Naive thymus-derived CD4-positive, alpha-beta T cell (primary cell): ENCODE results near the gene LRRC17. TPM values are rescaled to one million over a fixed set of nuclear protein-coding genes. Genes with fewer than 3 reads are reported as not detected.

Experiments used
- ATAC-seq: fragments of 150-1000 bp; cut with Tn5 transposase; 2 replicates; pipeline ENCODE4 v1.10.0; 2021; ENCODE audit warnings: mild to moderate bottlenecking, moderate library complexity
- CTCF ChIA-PET: fragments of 350-600 bp; sonication (Branson Sonifier 250); formaldehyde crosslinking; loops from one replicate; lab custom pipeline; 2021; ENCODE audit warnings: antibody characterized with exemption; lab: Charles Lee
- POLR2A ChIA-PET: fragments of 350-600 bp; sonication (Branson Sonifier 250); formaldehyde crosslinking; loops from one replicate; lab custom pipeline; 2021; ENCODE audit warnings: antibody characterized with exemption, inconsistent platforms; lab: Charles Lee
- DNase-seq, 9 donors: peaks; one replicate each; pipeline versions ENCODE4 v3.0.0 to v3.0.0-alpha.2; 2020 to 2022; ENCODE audit warnings: mixed read lengths in 1 of 9
- H3K27ac ChIP-seq: one replicate; pipeline ENCODE4 v1.7.0; 2013; ENCODE audit warnings: mild to moderate bottlenecking, low read depth, low read length, moderate library complexity
- H3K27me3 ChIP-seq, 2 donors: one replicate each; pipeline ENCODE4 v1.7.0; 2013; ENCODE audit warnings: low read length in 2 of 2, mild to moderate bottlenecking in 2 of 2, moderate library complexity in 2 of 2; ENCODE audit not compliant: control insufficient read depth in 2 of 2, insufficient read depth in 2 of 2
- H3K36me3 ChIP-seq, 3 experiments: 1 replicate in 2 of 3; 2 replicates in 1 of 3; pipeline ENCODE4 v1.7.0; 2013; ENCODE audit warnings: low read length in 3 of 3, mild to moderate bottlenecking in 3 of 3, moderate library complexity in 1 of 3; ENCODE audit not compliant: insufficient read depth in 3 of 3, control insufficient read depth in 2 of 3
- H3K4me1 ChIP-seq, 2 donors: one replicate each; pipeline ENCODE4 v1.7.0; 2013; ENCODE audit warnings: low read length in 2 of 2, mild to moderate bottlenecking in 2 of 2, moderate library complexity in 1 of 2; ENCODE audit not compliant: control insufficient read depth in 2 of 2, insufficient read depth in 2 of 2
- H3K4me3 ChIP-seq: 2 replicates; pipeline ENCODE4 v1.7.0; 2013; ENCODE audit warnings: mild to moderate bottlenecking, low read length
- H3K9me3 ChIP-seq, 3 experiments: 1 replicate in 2 of 3; 2 replicates in 1 of 3; pipeline ENCODE4 v1.7.0; 2013; ENCODE audit warnings: low read length in 3 of 3; ENCODE audit not compliant: control insufficient read depth in 2 of 3
- H3K27ac Mint-ChIP-seq, 9 donors: one replicate each; pipeline ENCODE4 v1.8.0; 2020 to 2022; ENCODE audit warnings: mixed read lengths in 9 of 9, mild to moderate bottlenecking in 8 of 9, moderate library complexity in 5 of 9, inconsistent platforms in 2 of 9
- H3K27me3 Mint-ChIP-seq, 5 donors: one replicate each; pipeline ENCODE4 v1.8.0; 2021 to 2022; ENCODE audit warnings: mixed read lengths in 5 of 5, mild to moderate bottlenecking in 1 of 5
- H3K36me3 Mint-ChIP-seq, 5 donors: one replicate each; pipeline ENCODE4 v1.8.0; 2020 to 2022; ENCODE audit warnings: mixed read lengths in 5 of 5, mild to moderate bottlenecking in 3 of 5, inconsistent platforms in 1 of 5
- H3K4me1 Mint-ChIP-seq, 7 donors: one replicate each; pipeline ENCODE4 v1.8.0; 2020 to 2022; ENCODE audit warnings: mixed read lengths in 7 of 7, mild to moderate bottlenecking in 3 of 7, inconsistent platforms in 1 of 7
- H3K4me3 Mint-ChIP-seq, 10 donors: one replicate each; pipeline ENCODE4 v1.8.0; 2020 to 2022; ENCODE audit warnings: mild to moderate bottlenecking in 10 of 10, mixed read lengths in 10 of 10, moderate library complexity in 6 of 10, inconsistent platforms in 2 of 10
- H3K9me3 Mint-ChIP-seq, 11 donors: one replicate each; pipeline ENCODE4 v1.8.0; 2020 to 2022; ENCODE audit warnings: mixed read lengths in 11 of 11, mild to moderate bottlenecking in 4 of 11, inconsistent platforms in 1 of 11, moderate library complexity in 1 of 11
- intact Hi-C, 2 donors: fragments of 100-400 bp; cut with micrococcal nuclease; formaldehyde crosslinking; loops; one replicate each; pipeline ENCODE4 v1.15.1; 2023
- polyA plus RNA-seq, 2 donors: library from polyadenylated mRNA; unstranded; fragments of 300-500 nt; fragmentation: Illumina TruSeq; gene quantifications; one replicate each; pipeline ENCODE4 v1.2.3, GENCODE V29; 2021
- total RNA-seq, 6 experiments: library from RNA in 5 of 6; stranded (reverse) in 5 of 6; gene quantifications; 1 replicate in 5 of 6; 2 replicates in 1 of 6; pipeline ENCODE4 v1.2.3 and lab custom pipeline; 2021 to 2026

LRRC17 gene
- total and polyA plus RNA-seq, 7 experiments from 2014 or later = 0.20 to 1.1 (median 0.32) TPM; not detected in 1

DNA sequence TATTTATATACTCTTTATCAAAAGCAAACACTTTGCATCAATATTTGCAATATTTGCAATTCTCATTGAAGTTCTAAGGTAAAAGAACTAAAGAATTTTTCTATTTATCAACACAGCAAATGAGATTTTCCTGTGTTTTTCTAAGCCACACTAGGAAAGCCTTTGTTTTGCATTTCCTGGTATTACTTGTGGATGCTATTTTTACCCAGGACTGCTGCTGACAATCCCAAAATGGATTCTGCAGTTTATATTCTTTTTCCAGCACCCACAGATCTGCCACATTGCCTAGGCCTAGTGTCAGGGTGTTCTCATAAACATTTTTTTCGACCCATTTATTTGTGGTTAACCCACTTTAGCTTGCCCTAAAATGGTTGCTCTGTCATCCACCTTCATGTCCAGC lies 25.9 kb downstream of the LRRC17 start:
- Mint-ChIP-seq H3K27me3 (peaks cover 0 to 3% (median 0%) of the 10 kb centered on the region in 5 donors), H3K4me1 (peaks cover 0 to 2% (median 0%) of the 10 kb centered on the region in 7 donors), H3K36me3 (no peaks in the 10 kb centered on the region), H3K27ac (no peak overlapping the region), H3K9me3 (no peaks in the 10 kb centered on the region), H3K4me3 (no peak overlapping the region)
- Histone ChIP-seq H3K9me3 (no peaks in the 10 kb centered on the region), H3K4me3 (no peak overlapping the region), H3K27me3 (no peaks in the 10 kb centered on the region), H3K4me1 (no peaks in the 10 kb centered on the region), H3K36me3 (no peaks in the 10 kb centered on the region), H3K27ac (no peak overlapping the region)
- no peak for DNase-seq
- intact Hi-C loops = no loop called here
- no peak for ATAC-seq
- ChIA-PET CTCF (no interaction called here), POLR2A (no interaction called here)

DNA sequence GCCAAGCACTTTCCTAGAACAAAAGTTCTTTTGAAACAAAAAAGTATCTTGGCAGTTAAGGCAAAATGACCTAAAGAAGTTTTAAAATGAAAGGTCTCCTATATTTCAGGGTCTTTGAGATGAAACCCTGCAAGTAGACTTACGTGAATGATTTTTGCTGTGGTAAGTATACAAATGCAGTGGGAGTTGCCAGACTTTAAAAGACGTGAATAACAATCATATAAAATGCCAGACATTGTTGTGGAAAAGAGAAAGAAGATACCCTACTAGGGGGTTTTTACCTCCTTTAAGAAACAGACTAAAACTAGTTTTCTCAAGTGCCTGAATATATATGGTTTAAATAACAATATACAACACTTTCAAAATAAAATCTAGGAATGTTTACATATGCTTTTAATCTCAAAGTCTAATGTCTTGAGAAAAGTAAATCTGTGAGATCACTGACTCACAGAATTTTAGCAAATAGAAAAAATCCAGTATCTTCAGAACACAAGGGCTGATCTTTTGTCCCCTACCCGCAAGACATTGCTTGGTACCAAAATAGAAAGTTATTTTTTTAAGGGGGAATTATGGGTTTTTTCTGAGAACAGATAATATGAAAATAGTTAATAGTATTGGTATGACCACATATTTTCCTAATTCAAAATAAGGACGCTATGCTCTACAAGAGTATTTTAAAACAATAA lies 29.5 kb downstream of the LRRC17 start:
- Mint-ChIP-seq H3K4me1 (no peaks in the 10 kb centered on the region), H3K9me3 (peaks cover 0 to 2% (median 0%) of the 10 kb centered on the region in 11 donors), H3K36me3 (no peaks in the 10 kb centered on the region), H3K27ac (no peak overlapping the region), H3K4me3 (no peak overlapping the region), H3K27me3 (peaks cover 0 to 3% (median 0%) of the 10 kb centered on the region in 5 donors)
- no peaks in the 10 kb centered on the region for H3K27me3 ChIP-seq
- no peaks in the 10 kb centered on the region for H3K36me3 ChIP-seq
- no peaks in the 10 kb centered on the region for H3K4me1 ChIP-seq
- ChIA-PET CTCF (no interaction called here), POLR2A (no interaction called here)
- ATAC-seq (no peak), DNase-seq (no peak)
- no peaks in the 10 kb centered on the region for H3K9me3 ChIP-seq
- no peak overlapping the region for H3K27ac ChIP-seq
- H3K4me3 ChIP-seq = no peak overlapping the region
- intact Hi-C loops = no loop called here

DNA sequence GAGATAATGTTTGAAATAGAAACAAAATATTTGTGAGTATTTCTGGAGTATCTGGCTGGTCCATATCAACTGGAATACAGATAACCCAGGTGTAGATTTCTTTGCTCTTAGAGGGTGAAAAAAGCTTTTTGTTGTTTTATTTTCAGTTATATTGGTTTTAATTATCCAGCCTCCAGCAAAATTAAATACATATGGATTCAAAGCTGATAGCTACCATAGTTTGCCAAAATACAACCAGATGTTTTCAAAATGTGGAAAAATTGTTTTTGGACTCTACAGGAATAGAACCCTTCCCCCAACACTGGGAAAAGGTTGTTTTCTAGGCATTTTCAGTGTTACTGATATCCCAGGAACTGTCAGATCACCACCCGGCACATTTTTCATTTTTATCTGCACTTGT lies 30.1 kb downstream of the LRRC17 start:
- H3K4me1 Mint-ChIP-seq = no peaks in the 10 kb centered on the region
- H3K4me3 Mint-ChIP-seq = no peak overlapping the region
- POLR2A ChIA-PET = no interaction called here
- DNase-seq (no peak), ATAC-seq (no peak)
- H3K27ac Mint-ChIP-seq = no peak overlapping the region
- H3K4me1 ChIP-seq = no peaks in the 10 kb centered on the region
- intact Hi-C loops = no loop called here
- CTCF ChIA-PET = no interaction called here
- peaks cover 0 to 2% (median 0%) of the 10 kb centered on the region in 11 donors for H3K9me3 Mint-ChIP-seq
- H3K36me3 ChIP-seq = no peaks in the 10 kb centered on the region
- H3K9me3 ChIP-seq = no peaks in the 10 kb centered on the region
- H3K27me3 ChIP-seq = no peaks in the 10 kb centered on the region
- peaks cover 0 to 3% (median 0%) of the 10 kb centered on the region in 5 donors for H3K27me3 Mint-ChIP-seq
- H3K27ac ChIP-seq = no peak overlapping the region
- no peak overlapping the region for H3K4me3 ChIP-seq
- H3K36me3 Mint-ChIP-seq = no peaks in the 10 kb centered on the region

DNA sequence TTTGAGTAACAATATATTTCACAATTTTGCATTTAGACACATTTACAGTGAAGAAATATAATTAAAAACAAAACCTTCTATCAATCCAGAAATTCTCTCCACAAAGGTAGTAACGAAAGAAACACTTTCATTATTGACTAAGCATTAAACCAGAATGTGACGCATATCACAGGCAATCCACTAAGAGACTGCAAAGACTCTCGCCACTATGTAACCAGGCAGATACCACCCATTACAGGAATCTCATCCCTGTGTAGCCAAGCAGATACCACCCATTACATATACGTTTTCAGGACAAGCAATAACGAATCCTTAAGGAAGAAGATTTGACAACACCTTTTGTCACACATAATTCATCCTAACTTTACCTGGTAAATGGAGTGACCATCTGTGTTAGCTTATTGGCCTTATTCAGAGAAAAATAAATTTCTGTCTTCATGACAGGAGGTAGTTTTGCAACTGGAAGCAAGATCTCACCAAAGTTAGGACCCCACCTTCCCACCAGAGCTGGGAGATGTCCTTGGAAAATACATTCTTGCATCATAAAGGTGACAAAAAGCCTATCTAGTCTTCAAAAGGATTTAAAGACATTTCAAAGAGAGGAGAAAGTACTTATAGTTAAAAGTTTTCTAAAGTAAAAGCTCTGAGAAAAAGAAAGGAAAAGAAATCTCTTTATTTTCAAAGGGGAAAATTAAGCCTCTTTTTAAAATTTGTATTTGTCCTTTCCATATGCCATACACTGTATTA lies 30.8 kb downstream of the LRRC17 start:
- Histone ChIP-seq H3K27ac (no peak overlapping the region), H3K9me3 (no peaks in the 10 kb centered on the region), H3K27me3 (no peaks in the 10 kb centered on the region), H3K4me3 (no peak overlapping the region), H3K4me1 (no peaks in the 10 kb centered on the region), H3K36me3 (no peaks in the 10 kb centered on the region)
- ATAC-seq (no peak), DNase-seq (no peak)
- Mint-ChIP-seq H3K36me3 (no peaks in the 10 kb centered on the region), H3K27ac (no peak overlapping the region), H3K4me3 (no peak overlapping the region), H3K9me3 (peaks cover 0 to 2% (median 0%) of the 10 kb centered on the region in 11 donors), H3K4me1 (no peaks in the 10 kb centered on the region), H3K27me3 (peaks cover 0 to 3% (median 0%) of the 10 kb centered on the region in 5 donors)
- CTCF ChIA-PET = no interaction called here
- intact Hi-C loops = no loop called here
- POLR2A ChIA-PET = no interaction called here

DNA sequence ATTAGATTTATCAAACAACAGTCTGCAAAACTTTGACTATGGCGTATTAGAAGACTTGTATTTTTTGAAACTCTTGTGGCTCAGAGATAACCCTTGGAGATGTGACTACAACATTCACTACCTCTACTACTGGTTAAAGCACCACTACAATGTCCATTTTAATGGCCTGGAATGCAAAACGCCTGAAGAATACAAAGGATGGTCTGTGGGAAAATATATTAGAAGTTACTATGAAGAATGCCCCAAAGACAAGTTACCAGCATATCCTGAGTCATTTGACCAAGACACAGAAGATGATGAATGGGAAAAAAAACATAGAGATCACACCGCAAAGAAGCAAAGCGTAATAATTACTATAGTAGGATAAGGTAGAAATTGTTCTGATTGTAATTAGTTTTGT lies 31.4 kb downstream of the LRRC17 start:
- ATAC-seq (no peak), DNase-seq (no peak)
- POLR2A ChIA-PET = no interaction called here
- no peaks in the 10 kb centered on the region for H3K27me3 ChIP-seq
- Mint-ChIP-seq H3K9me3 (peaks cover 0 to 2% (median 0%) of the 10 kb centered on the region in 11 donors), H3K4me3 (no peak overlapping the region), H3K4me1 (no peaks in the 10 kb centered on the region), H3K27ac (no peak overlapping the region), H3K36me3 (no peaks in the 10 kb centered on the region), H3K27me3 (peaks cover 0 to 3% (median 0%) of the 10 kb centered on the region in 5 donors)
- H3K27ac ChIP-seq = no peak overlapping the region
- intact Hi-C loops = no loop called here
- CTCF ChIA-PET = no interaction called here
- no peaks in the 10 kb centered on the region for H3K9me3 ChIP-seq
- no peaks in the 10 kb centered on the region for H3K36me3 ChIP-seq
- H3K4me1 ChIP-seq = no peaks in the 10 kb centered on the region
- H3K4me3 ChIP-seq = no peak overlapping the region

DNA sequence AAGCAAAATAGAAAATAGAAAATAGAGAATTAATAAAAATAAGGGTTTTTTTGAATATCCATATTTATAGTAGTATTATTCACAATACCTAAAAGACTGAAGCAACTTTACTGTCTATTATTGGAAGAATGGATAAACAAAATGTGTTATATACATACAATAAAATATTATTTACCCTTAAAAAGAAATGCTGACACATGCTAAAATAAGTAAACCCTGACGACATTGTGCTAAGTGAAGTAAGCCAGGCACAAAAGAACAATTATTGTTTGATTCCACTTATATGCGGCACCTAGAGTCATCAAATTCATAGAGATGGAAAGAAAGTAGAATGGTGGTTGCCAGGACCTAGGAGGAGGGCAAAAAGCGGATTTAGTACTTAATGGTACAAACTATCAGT lies 39.0 kb downstream of the LRRC17 start:
- peaks cover 0 to 7% (median 0%) of the 10 kb centered on the region in 5 donors for H3K27me3 Mint-ChIP-seq
- no peaks in the 10 kb centered on the region for H3K27me3 ChIP-seq
- H3K4me3 Mint-ChIP-seq = no peak overlapping the region
- H3K36me3 Mint-ChIP-seq = peaks cover 0 to 31% (median 19%) of the 10 kb centered on the region in 5 donors
- ChIA-PET CTCF (no interaction called here), POLR2A (no interaction called here)
- intact Hi-C loops = no loop called here
- peaks cover 0 to 4% (median 0%) of the 10 kb centered on the region in 3 experiments for H3K9me3 ChIP-seq
- DNase-seq (no peak), ATAC-seq (no peak)
- H3K4me1 Mint-ChIP-seq = no peaks in the 10 kb centered on the region
- H3K27ac Mint-ChIP-seq = no peak overlapping the region
- H3K36me3 ChIP-seq = no peaks in the 10 kb centered on the region
- no peak overlapping the region for H3K4me3 ChIP-seq
- H3K27ac ChIP-seq = no peak overlapping the region
- no peaks in the 10 kb centered on the region for H3K4me1 ChIP-seq
- peaks cover 0 to 48% (median 26%) of the 10 kb centered on the region in 11 donors for H3K9me3 Mint-ChIP-seq
